ENCODE results near the gene DIP2B. TPM values are rescaled to one million over a fixed set of nuclear protein-coding genes. Genes with fewer than 3 reads are reported as not detected.

The DIP2B gene
- total RNA-seq, 2 experiments from 2014 or later, result 17.0 to 24.1 TPM

DNA sequence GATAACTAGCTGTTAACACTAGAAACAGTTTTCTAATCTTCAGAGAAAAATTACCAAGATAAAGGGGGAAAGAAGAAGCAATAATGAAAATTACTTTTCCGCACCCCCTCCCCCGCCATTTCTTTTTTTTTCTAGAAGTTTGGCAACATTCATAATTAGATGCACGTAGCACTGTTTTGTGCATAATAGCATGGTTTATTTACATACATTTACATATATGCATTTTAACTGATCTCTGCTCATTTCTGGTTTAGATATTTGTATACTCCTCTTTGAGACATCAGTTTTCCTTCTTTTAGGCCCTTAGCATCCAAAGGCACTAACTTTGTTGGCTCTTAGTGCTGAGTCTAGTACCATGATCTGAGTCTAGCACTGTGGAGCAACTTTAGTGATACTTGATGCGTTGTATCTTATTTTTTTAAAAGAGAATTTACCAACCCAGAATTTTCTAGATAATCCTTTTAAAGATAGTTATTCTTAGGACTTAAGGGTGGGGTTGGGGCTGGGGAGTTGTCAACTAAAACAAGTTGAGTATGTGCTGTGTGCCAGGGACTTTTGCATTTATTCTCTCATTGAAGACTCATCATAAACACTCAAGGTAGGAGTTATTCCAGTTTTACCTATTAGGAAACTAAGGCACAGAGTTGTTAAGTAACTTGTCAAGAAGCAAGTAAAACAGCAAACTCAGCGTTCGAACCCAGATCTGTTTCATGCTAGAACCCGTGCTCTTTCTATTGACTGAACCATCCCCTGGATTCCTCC lies 110.5 kb downstream of the DIP2B start:
- ChIA-PET CTCF (ENCODE audit: unreplicated experiment) (no interaction called here), POLR2A (interaction anchor here (1.2 kb wide), 1 partner anchor 34 kb away, joined by 3 read pairs; no protein-coding TSS in a partner anchor)
- no peaks in the 10 kb centered on the region for H3K79me2 ChIP-seq (ENCODE audit: insufficient read depth, low read depth, low read length)

DNA sequence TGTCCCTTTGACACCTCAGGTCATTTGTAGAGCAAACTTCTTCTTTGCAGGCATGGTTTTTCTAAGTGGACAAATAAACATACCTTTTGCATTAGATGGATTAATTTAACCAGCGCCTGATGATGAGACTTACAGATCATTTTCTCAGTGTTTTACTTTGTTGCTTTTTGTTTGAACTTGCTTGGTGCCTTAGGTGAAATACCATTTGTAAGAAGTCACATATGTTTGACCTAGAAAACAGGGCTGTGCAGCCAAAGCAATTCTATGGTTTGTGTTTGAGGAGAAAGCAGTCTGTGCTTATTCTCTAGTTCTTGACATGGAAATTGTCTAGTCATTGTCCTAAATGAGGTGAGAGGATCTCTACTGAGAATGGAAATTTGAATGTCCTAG lies 111.1 kb downstream of the DIP2B start:
- DNase-seq (ENCODE audit: low spot score), result no peak
- Histone ChIP-seq H2AFZ (ENCODE audit: low read length) (no peak overlapping the region), H3K4me3 (ENCODE audit: low read depth, low read length, poor library complexity, severe bottlenecking) (no peak overlapping the region), H3K9me3 (ENCODE audit: low read length) (no peaks in the 10 kb centered on the region), H3K4me1 (ENCODE audit: insufficient read depth, low read length, poor library complexity, severe bottlenecking) (no peaks in the 10 kb centered on the region), H4K20me1 (ENCODE audit: insufficient read depth, low read length) (no peaks in the 10 kb centered on the region), H3K9me2 (ENCODE audit: insufficient read depth, low read length) (no peaks in the 10 kb centered on the region), H3K27ac (ENCODE audit: low read depth, low read length, poor library complexity, severe bottlenecking) (no peak overlapping the region), H3K79me2 (ENCODE audit: insufficient read depth, low read depth, low read length) (no peaks in the 10 kb centered on the region), H3K4me2 (ENCODE audit: low read length) (no peak overlapping the region), H3K36me3 (ENCODE audit: insufficient read depth, low read length) (no peaks in the 10 kb centered on the region)
- CTCF ChIA-PET (ENCODE audit: unreplicated experiment), result no interaction called here
- POLR2A ChIA-PET, result interaction anchor here (0.7 to 0.9 kb wide), 2 partner anchors 77 to 887 kb away, joined by 3 read pairs; no protein-coding TSS in a partner anchor
- no peak for TF ChIP-seq EZH2phosphoT487 (IDR thresholded peaks at IDR 0.05; ENCODE audit: borderline replicate concordance, low read depth, low read length)
- TF ChIP-seq, protein P1, sequence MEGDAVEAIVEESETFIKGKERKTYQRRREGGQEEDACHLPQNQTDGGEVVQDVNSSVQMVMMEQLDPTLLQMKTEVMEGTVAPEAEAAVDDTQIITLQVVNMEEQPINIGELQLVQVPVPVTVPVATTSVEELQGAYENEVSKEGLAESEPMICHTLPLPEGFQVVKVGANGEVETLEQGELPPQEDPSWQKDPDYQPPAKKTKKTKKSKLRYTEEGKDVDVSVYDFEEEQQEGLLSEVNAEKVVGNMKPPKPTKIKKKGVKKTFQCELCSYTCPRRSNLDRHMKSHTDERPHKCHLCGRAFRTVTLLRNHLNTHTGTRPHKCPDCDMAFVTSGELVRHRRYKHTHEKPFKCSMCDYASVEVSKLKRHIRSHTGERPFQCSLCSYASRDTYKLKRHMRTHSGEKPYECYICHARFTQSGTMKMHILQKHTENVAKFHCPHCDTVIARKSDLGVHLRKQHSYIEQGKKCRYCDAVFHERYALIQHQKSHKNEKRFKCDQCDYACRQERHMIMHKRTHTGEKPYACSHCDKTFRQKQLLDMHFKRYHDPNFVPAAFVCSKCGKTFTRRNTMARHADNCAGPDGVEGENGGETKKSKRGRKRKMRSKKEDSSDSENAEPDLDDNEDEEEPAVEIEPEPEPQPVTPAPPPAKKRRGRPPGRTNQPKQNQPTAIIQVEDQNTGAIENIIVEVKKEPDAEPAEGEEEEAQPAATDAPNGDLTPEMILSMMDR (conservative IDR thresholded peaks at IDR 0.05; ENCODE audit: low read length), result no peak
- no TSS peak for BruUV-seq (replicated peaks)
- intact Hi-C loops (cut with micrococcal nuclease; ENCODE audit: unreplicated experiment), result no loop called here

More for the DNA sequence above, 110.5 kb downstream of the DIP2B start:
- BruUV-seq (replicated peaks), result no TSS peak
- Histone ChIP-seq H2AFZ (ENCODE audit: low read length) (no peak overlapping the region), H3K36me3 (ENCODE audit: insufficient read depth, low read length) (no peaks in the 10 kb centered on the region), H3K27ac (ENCODE audit: low read depth, low read length, poor library complexity, severe bottlenecking) (no peak overlapping the region), H3K9me3 (ENCODE audit: low read length) (no peaks in the 10 kb centered on the region), H3K4me3 (ENCODE audit: low read depth, low read length, poor library complexity, severe bottlenecking) (no peak overlapping the region), H3K4me1 (ENCODE audit: insufficient read depth, low read length, poor library complexity, severe bottlenecking) (no peaks in the 10 kb centered on the region), H3K4me2 (ENCODE audit: low read length) (no peak overlapping the region), H4K20me1 (ENCODE audit: insufficient read depth, low read length) (no peaks in the 10 kb centered on the region), H3K9me2 (ENCODE audit: insufficient read depth, low read length) (no peaks in the 10 kb centered on the region)
- intact Hi-C loops (cut with micrococcal nuclease; ENCODE audit: unreplicated experiment), result no loop called here
- no peak for DNase-seq (ENCODE audit: low spot score)
- TF ChIP-seq, protein P1 (conservative IDR thresholded peaks at IDR 0.05; ENCODE audit: low read length), result no peak
- no peak for TF ChIP-seq EZH2phosphoT487 (IDR thresholded peaks at IDR 0.05; ENCODE audit: borderline replicate concordance, low read depth, low read length)

DNA sequence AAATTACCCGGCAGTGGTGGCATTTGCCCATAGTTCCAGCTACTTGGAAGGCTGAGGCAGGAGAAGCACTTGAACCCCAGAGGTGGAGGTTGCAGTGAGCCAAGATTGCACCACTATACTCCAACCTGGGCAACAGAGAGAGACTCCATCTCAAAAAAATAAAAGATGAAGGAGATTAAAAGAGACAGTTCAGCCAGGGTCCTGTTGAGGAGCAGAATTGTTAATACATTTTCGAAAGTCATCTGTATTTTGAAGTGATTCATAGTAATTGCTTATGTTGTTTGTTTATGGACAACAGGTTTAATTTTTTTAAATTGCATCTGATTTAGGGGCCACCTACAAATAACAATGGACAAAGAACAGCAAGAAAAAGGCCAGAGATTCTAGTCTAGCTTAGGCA lies 112.9 kb downstream of the DIP2B start:
- no TSS peak for BruUV-seq (replicated peaks)
- Histone ChIP-seq H3K27ac (ENCODE audit: low read depth, low read length, poor library complexity, severe bottlenecking) (no peak overlapping the region), H2AFZ (ENCODE audit: low read length) (no peak overlapping the region), H3K36me3 (ENCODE audit: insufficient read depth, low read length) (no peaks in the 10 kb centered on the region), H3K4me2 (ENCODE audit: low read length) (no peak overlapping the region), H4K20me1 (ENCODE audit: insufficient read depth, low read length) (no peaks in the 10 kb centered on the region), H3K4me3 (ENCODE audit: low read depth, low read length, poor library complexity, severe bottlenecking) (no peak overlapping the region), H3K79me2 (ENCODE audit: insufficient read depth, low read depth, low read length) (no peaks in the 10 kb centered on the region), H3K4me1 (ENCODE audit: insufficient read depth, low read length, poor library complexity, severe bottlenecking) (no peaks in the 10 kb centered on the region), H3K9me3 (ENCODE audit: low read length) (no peaks in the 10 kb centered on the region), H3K9me2 (ENCODE audit: insufficient read depth, low read length) (no peaks in the 10 kb centered on the region)
- POLR2A ChIA-PET, result no interaction called here
- DNase-seq (ENCODE audit: low spot score), result no peak
- intact Hi-C loops (cut with micrococcal nuclease; ENCODE audit: unreplicated experiment), result no loop called here
- TF ChIP-seq EZH2phosphoT487 (IDR thresholded peaks at IDR 0.05; ENCODE audit: borderline replicate concordance, low read depth, low read length), result no peak
- TF ChIP-seq, protein P1 (conservative IDR thresholded peaks at IDR 0.05; ENCODE audit: low read length), result no peak
- CTCF ChIA-PET (ENCODE audit: unreplicated experiment), result no interaction called here
